NCI-H446 (cell line): ENCODE data around the gene TEX264.

Experiments used
- DNase-seq, 2 experiments: peaks; one replicate each; lab custom pipeline; 2025; lab: John Stamatoyannopoulos, UW

The TEX264 gene

GRCh38 chr3:51673802-51674654, 3.0 kb downstream of the TEX264 start:
- no peak for DNase-seq

- DNase-seq, result no peak
Measured at GRCh38 chr3:51675201-51675611, 4.2 kb downstream of the TEX264 start.

- no peak for DNase-seq
Measured at GRCh38 chr3:51676102-51676640, 5.1 kb downstream of the TEX264 start.

- no peak for DNase-seq
Measured at GRCh38 chr3:51677358-51677757, 6.3 kb downstream of the TEX264 start.

GRCh38 chr3:51678186-51678585, 7.1 kb downstream of the TEX264 start:
- no peak for DNase-seq

GRCh38 chr3:51678641-51679040, 7.6 kb downstream of the TEX264 start:
- DNase-seq, result no peak

- DNase-seq, result no peak
Measured at GRCh38 chr3:51679318-51679717, 8.3 kb downstream of the TEX264 start.

GRCh38 chr3:51679777-51680176, 8.7 kb downstream of the TEX264 start:
- DNase-seq, result no peak

GRCh38 chr3:51680196-51680595, 9.1 kb downstream of the TEX264 start:
- DNase-seq, result no peak

GRCh38 chr3:51680663-51681230, 9.7 kb downstream of the TEX264 start:
- DNase-seq, result no peak

- DNase-seq, result no peak
Measured at GRCh38 chr3:51681453-51681852, 10.4 kb downstream of the TEX264 start.

- peak; percentile 16 to 56 for DNase-seq
Measured at GRCh38 chr3:51682079-51682478, 11.0 kb downstream of the TEX264 start.

- no peak for DNase-seq
Measured at GRCh38 chr3:51682526-51682925, 11.5 kb downstream of the TEX264 start.

GRCh38 chr3:51683566-51683965, 12.5 kb downstream of the TEX264 start:
- no peak for DNase-seq

- no peak for DNase-seq
Measured at GRCh38 chr3:51684971-51685751, 14.1 kb downstream of the TEX264 start.

GRCh38 chr3:51686056-51686455, 15.0 kb downstream of the TEX264 start:
- DNase-seq, result no peak

- no peak for DNase-seq
Measured at GRCh38 chr3:51686512-51687215, 15.6 kb downstream of the TEX264 start.

- DNase-seq, result peak; percentile 33 to 74
Measured at GRCh38 chr3:51687431-51688205, 16.6 kb downstream of the TEX264 start.

- DNase-seq, result no peak
Measured at GRCh38 chr3:51688206-51688600, 17.2 kb downstream of the TEX264 start.

GRCh38 chr3:51691021-51691420, 20.0 kb downstream of the TEX264 start:
- DNase-seq, result no peak

- no peak for DNase-seq
Measured at GRCh38 chr3:51691949-51692348, 20.9 kb downstream of the TEX264 start.
